Measurements from ENCODE around the gene AUTS2. TPM values are rescaled to one million over a fixed set of nuclear protein-coding genes. Genes with fewer than 3 reads are reported as not detected.

Gene AUTS2
- total RNA-seq, 3 donors from 2014 or later = 31.5 to 94.3 (median 81.3) TPM

DNA sequence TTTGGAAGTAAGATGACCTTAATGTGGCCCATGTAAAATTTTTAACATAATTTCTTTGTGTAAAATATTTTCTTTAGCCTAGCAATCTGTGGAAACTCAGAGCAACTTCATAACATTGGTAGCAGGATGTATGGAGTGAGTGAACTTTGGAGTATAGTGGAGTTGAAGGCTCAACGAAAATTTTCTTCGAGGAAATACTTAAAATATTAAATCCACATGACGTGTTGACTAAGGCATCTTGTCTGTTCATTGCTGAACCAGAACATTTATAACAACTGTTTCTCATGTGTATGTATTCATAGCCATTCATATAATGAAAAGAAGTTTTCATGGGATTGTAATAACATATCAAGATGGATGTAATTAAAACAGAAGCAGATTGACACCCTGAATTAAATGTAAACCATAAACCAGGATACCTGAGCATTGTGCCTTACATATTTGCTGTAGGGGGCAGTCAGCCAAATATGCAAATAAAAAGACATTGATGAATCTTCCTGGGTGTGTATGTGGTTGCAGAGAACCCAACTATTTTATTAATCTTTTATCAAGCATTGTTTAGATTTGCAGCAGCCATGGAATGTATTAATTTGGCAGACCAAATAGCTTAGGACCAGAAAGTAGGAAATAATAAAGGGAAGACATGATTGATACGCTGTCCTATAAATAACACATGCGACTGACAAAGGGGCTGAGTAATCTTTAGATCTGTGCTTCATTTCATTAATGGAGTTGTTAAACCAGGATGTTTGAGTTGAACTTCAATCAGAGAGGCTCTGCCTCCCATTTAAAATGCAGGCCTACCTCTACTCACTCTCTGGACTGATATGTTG lies 11.5 kb downstream of the AUTS2 start:
- intact Hi-C loops (cut with DNase I; ENCODE audit: low total_unique reads) = loop anchor here (5.0 kb wide), 1 partner anchor 1037 kb away; no protein-coding TSS in a partner anchor

DNA sequence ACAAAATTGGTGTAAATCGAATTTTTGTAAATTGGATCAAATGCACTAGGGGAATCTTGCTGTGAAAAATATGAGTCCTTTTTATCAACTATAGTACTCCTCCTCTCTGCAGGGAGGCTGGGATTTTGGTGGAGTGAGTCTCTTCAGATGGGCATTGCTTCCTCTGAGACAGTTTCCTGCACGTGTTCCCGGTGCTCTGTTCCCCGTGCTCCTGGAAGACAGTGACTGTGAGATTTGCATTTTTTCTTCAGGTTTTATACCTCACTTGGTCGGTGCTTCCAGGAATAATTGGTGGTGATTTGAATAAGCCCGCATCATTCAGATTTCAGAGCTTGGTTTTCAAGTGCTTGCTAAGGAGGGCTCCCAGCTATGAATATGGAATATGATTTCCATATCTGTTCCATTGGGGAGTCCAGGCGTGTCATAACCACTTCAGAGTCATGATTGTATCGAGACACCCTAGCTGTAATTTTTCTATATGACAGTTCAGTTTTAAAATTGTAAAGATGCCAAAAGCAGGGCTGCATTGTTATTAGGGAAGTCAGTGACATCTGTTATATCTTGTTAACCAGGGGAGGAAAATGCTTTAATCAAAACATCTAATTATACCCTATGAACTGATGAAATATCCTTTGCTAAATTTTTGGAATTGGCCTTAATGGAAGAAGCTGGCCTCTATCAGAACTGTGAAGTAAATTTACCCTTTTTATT lies 12.3 kb downstream of the AUTS2 start:
- TF ChIP-seq, protein P1, sequence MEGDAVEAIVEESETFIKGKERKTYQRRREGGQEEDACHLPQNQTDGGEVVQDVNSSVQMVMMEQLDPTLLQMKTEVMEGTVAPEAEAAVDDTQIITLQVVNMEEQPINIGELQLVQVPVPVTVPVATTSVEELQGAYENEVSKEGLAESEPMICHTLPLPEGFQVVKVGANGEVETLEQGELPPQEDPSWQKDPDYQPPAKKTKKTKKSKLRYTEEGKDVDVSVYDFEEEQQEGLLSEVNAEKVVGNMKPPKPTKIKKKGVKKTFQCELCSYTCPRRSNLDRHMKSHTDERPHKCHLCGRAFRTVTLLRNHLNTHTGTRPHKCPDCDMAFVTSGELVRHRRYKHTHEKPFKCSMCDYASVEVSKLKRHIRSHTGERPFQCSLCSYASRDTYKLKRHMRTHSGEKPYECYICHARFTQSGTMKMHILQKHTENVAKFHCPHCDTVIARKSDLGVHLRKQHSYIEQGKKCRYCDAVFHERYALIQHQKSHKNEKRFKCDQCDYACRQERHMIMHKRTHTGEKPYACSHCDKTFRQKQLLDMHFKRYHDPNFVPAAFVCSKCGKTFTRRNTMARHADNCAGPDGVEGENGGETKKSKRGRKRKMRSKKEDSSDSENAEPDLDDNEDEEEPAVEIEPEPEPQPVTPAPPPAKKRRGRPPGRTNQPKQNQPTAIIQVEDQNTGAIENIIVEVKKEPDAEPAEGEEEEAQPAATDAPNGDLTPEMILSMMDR (IDR thresholded peaks at IDR 0.05) = no peak
- no peak for TF ChIP-seq POLR2A (IDR thresholded peaks at IDR 0.05)
- TF ChIP-seq POLR2AphosphoS5 (IDR thresholded peaks at IDR 0.05) = no peak
- intact Hi-C loops (cut with DNase I; ENCODE audit: low total_unique reads) = no loop called here
- no peak overlapping the region for H3K27ac ChIP-seq
- H3K9me3 ChIP-seq = no peaks in the 10 kb centered on the region
- H3K36me3 ChIP-seq = no peaks in the 10 kb centered on the region
- H3K27me3 ChIP-seq = no peaks in the 10 kb centered on the region
- H3K4me1 ChIP-seq = no peaks in the 10 kb centered on the region
- no peak overlapping the region for H3K4me3 ChIP-seq
- no peak for DNase-seq (ENCODE audit: low spot score in 2 of 2)

More for the DNA sequence above, 11.5 kb downstream of the AUTS2 start:
- Histone ChIP-seq H3K27ac (no peak overlapping the region), H3K27me3 (no peaks in the 10 kb centered on the region), H3K4me1 (no peaks in the 10 kb centered on the region), H3K9me3 (no peaks in the 10 kb centered on the region), H3K4me3 (no peak overlapping the region), H3K36me3 (no peaks in the 10 kb centered on the region)
- TF ChIP-seq POLR2AphosphoS5 (IDR thresholded peaks at IDR 0.05) (no peak), POLR2A (IDR thresholded peaks at IDR 0.05) (no peak)
- TF ChIP-seq, protein P1 (IDR thresholded peaks at IDR 0.05) = no peak
- no peak for DNase-seq (ENCODE audit: low spot score in 2 of 2)

DNA sequence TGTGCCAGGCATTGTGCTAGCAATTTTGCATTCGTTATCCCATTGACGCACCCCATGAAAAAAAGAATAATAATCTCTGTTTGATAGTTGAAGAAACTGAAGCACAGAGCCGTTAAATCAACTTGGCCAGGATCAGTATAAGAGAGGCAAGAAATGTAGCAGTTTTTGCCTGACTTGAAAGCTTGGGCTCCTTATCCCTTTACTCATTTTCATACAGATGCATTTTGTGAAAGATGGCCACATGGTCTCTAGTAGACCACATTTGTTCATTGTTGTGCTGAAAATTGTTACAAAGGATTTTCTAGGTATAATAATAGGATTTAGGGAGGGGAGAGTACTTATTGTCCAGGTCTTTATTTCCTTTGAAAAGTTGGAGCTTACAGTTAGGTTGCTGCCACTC lies 14.7 kb downstream of the AUTS2 start:
- DNase-seq (ENCODE audit: low spot score in 2 of 2) = no peak
- TF ChIP-seq POLR2AphosphoS5 (IDR thresholded peaks at IDR 0.05) = no peak
- no peak for TF ChIP-seq POLR2A (IDR thresholded peaks at IDR 0.05)
- TF ChIP-seq, protein P1 (IDR thresholded peaks at IDR 0.05) = no peak
- Histone ChIP-seq H3K27ac (no peak overlapping the region), H3K27me3 (no peaks in the 10 kb centered on the region), H3K4me1 (no peaks in the 10 kb centered on the region), H3K9me3 (no peaks in the 10 kb centered on the region), H3K4me3 (no peak overlapping the region), H3K36me3 (no peaks in the 10 kb centered on the region)
- intact Hi-C loops (cut with DNase I; ENCODE audit: low total_unique reads) = no loop called here

DNA sequence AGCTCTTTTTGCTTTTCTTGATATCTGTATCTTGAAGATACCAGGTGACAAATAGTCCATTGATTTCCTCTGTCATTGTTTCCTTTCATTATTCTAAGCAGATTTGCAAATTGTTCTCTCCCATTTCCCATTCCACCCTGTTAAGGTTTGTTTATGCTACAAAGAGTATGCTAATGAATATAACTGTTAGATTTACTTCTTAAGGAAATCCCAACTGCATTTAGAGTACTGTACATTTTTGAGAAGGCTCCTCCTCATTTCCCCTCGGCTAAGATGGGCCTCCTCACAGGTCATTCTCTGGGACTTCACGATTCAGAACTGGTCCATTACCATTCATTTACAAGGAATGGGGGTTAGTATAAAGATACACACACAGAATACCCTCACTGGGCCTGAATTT lies 15.6 kb downstream of the AUTS2 start:
- Histone ChIP-seq H3K4me3 (no peak overlapping the region), H3K27ac (no peak overlapping the region), H3K4me1 (no peaks in the 10 kb centered on the region), H3K36me3 (no peaks in the 10 kb centered on the region), H3K9me3 (no peaks in the 10 kb centered on the region), H3K27me3 (no peaks in the 10 kb centered on the region)
- TF ChIP-seq POLR2A (IDR thresholded peaks at IDR 0.05) = no peak
- no peak for TF ChIP-seq POLR2AphosphoS5 (IDR thresholded peaks at IDR 0.05)
- TF ChIP-seq, protein P1 (IDR thresholded peaks at IDR 0.05) = no peak
- intact Hi-C loops (cut with DNase I; ENCODE audit: low total_unique reads) = no loop called here
- no peak for DNase-seq (ENCODE audit: low spot score in 2 of 2)

DNA sequence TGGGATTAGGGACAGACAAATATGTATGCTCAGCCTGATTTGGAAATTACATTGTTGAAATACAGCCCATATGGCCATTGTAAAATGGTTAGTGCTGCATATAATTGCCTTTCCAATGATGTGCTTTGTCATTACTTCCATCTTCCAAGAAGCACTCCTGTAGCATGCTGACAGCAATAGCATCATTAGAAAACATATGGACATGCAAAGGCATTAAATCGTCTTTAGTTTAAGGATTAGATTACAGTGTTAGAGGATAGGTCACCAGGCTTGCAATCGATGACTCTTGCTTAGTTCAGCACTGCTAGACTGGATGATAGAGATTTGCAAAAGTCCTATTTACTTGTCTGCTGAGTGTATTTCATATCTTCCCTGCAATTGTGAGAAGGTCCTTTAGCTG lies 17.4 kb downstream of the AUTS2 start:
- DNase-seq (ENCODE audit: low spot score in 2 of 2) = no peak
- Histone ChIP-seq H3K4me3 (no peak overlapping the region), H3K36me3 (no peaks in the 10 kb centered on the region), H3K27ac (no peak overlapping the region), H3K4me1 (no peaks in the 10 kb centered on the region), H3K9me3 (no peaks in the 10 kb centered on the region), H3K27me3 (no peaks in the 10 kb centered on the region)
- TF ChIP-seq, protein P1 (IDR thresholded peaks at IDR 0.05) = no peak
- TF ChIP-seq POLR2AphosphoS5 (IDR thresholded peaks at IDR 0.05) (no peak), POLR2A (IDR thresholded peaks at IDR 0.05) (no peak)
- intact Hi-C loops (cut with DNase I; ENCODE audit: low total_unique reads) = no loop called here

Data from breast epithelium (tissue), 4 donors.